ENCODE results near the gene DRD5. TPM values are rescaled to one million over a fixed set of nuclear protein-coding genes. Genes with fewer than 3 reads are reported as not detected.
"Not testable (repeated sequence)": the region's sequence is repeated elsewhere in the genome, so short reads cannot be mapped to it uniquely, and the experiment has no call there.

Gene DRD5
- total RNA-seq, 1 donor from 2014 or later: not detected

DNA sequence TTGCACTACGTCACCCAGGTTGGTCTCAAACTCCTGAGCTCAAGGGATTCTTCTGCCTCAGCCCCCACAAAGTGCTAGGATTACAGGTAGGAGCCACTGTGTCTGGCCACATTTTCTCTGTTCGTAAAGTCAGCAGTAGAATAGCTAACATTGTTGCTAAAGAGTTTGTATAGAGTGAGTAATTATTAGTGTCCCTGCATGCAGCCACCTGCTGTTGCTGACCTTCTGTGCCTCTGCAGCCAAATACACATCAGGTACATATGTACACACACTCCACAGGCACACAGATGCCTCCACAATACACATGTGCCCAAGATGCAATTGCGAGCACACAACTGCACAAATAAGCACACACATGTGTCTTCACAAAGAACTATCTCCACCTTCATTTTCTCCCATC, 10.9 kb downstream of the DRD5 start:
- no peak overlapping the region for H3K4me3 Mint-ChIP-seq
- Histone ChIP-seq H3K4me1 (no peaks in the 10 kb centered on the region), H3K9ac (no peak overlapping the region), H3K79me2 (ENCODE audit: low read depth) (no peaks in the 10 kb centered on the region), H3K9me3 (ENCODE audit: low read depth) (no peaks in the 10 kb centered on the region), H3K4me3 (no peak overlapping the region), H3K27ac (no peak overlapping the region), H3K27me3 (peaks cover 9% of the 10 kb centered on the region), H3K4me2 (no peak overlapping the region), H3F3A (ENCODE audit: low read depth) (no peaks in the 10 kb centered on the region), H4K20me1 (ENCODE audit: low read depth) (no peaks in the 10 kb centered on the region), H2AFZ (replicated peaks) (no peak overlapping the region), H3K36me3 (no peaks in the 10 kb centered on the region)
- TF ChIP-seq EZH2phosphoT487 (IDR thresholded peaks at IDR 0.05): no peak
- TF ChIP-seq, protein P1, sequence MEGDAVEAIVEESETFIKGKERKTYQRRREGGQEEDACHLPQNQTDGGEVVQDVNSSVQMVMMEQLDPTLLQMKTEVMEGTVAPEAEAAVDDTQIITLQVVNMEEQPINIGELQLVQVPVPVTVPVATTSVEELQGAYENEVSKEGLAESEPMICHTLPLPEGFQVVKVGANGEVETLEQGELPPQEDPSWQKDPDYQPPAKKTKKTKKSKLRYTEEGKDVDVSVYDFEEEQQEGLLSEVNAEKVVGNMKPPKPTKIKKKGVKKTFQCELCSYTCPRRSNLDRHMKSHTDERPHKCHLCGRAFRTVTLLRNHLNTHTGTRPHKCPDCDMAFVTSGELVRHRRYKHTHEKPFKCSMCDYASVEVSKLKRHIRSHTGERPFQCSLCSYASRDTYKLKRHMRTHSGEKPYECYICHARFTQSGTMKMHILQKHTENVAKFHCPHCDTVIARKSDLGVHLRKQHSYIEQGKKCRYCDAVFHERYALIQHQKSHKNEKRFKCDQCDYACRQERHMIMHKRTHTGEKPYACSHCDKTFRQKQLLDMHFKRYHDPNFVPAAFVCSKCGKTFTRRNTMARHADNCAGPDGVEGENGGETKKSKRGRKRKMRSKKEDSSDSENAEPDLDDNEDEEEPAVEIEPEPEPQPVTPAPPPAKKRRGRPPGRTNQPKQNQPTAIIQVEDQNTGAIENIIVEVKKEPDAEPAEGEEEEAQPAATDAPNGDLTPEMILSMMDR (IDR thresholded peaks at IDR 0.05): no peak
- TF ChIP-seq EZH2 (IDR thresholded peaks at IDR 0.05): no peak
- no peaks in the 10 kb centered on the region for H3K27me3 Mint-ChIP-seq (ENCODE audit: insufficient read depth, low read depth)
- no peak overlapping the region for H3K27ac Mint-ChIP-seq
- H3K36me3 Mint-ChIP-seq: no peaks in the 10 kb centered on the region
- no peaks in the 10 kb centered on the region for H3K4me1 Mint-ChIP-seq
- DNase-seq (ENCODE audit: low spot score): no peak
- H3K9me3 Mint-ChIP-seq: peaks cover 2% of the 10 kb centered on the region

DNA sequence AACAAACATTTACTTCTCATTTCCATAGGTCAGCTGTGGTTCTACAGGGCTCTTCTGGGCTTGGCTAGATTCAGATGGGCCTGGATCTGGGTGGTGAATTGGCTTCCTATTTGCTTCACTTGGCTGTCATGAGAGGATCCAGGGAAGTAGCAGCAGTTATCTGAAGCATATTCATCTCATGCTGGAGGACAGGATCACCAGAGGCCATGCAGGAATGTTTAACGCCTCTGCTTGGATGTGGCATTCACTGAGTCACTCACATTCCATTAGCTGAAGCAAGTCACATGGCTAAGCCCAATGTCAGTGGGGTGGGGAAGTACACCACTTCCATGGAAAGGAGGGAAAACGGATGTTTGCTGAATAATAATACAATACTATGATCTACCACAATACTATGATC, 15.2 kb downstream of the DRD5 start:
- H3K4me2 ChIP-seq; H2AFZ ChIP-seq (replicated peaks); H3K4me3 Mint-ChIP-seq; H3K79me2 ChIP-seq (ENCODE audit: low read depth); H4K20me1 ChIP-seq (ENCODE audit: low read depth); DNase-seq (ENCODE audit: low spot score); H3K9me3 ChIP-seq (ENCODE audit: low read depth); H3K27ac Mint-ChIP-seq; H3K36me3 ChIP-seq; H3K27me3 ChIP-seq; H3K4me1 ChIP-seq; H3K4me1 Mint-ChIP-seq; H3K27ac ChIP-seq; H3K36me3 Mint-ChIP-seq; H3K4me3 ChIP-seq; H3F3A ChIP-seq (ENCODE audit: low read depth); H3K27me3 Mint-ChIP-seq (ENCODE audit: insufficient read depth, low read depth); H3K9me3 Mint-ChIP-seq; H3K9ac ChIP-seq: not testable (repeated sequence)

DNA sequence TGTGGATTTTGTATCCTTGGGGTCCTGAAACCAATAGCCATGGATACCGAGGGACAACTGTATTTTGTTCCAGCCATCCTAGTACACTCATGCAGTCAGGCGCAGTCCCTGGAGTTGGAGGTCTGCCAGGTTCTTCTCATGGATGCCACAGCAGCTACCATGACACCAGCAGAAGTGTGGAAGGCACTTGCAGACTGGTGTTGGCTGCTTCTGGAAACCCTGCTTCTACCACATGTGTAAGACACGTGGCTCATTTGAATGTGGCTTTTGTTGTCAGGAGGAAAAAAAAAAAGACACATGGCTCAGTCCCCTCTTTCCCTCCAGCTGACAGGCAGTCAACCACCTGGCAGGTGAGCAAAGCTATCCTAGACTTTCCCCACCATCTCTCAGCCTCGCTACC, 19.4 kb downstream of the DRD5 start:
- H3F3A ChIP-seq (ENCODE audit: low read depth): no peaks in the 10 kb centered on the region
- peaks cover 6% of the 10 kb centered on the region for H3K27me3 Mint-ChIP-seq (ENCODE audit: insufficient read depth, low read depth)
- H3K4me3 Mint-ChIP-seq: no peak overlapping the region
- TF ChIP-seq, protein P1 (IDR thresholded peaks at IDR 0.05): no peak
- TF ChIP-seq EZH2 (IDR thresholded peaks at IDR 0.05): no peak
- TF ChIP-seq EZH2phosphoT487 (IDR thresholded peaks at IDR 0.05): no peak
- no peak overlapping the region for H3K4me2 ChIP-seq
- no peaks in the 10 kb centered on the region for H3K9me3 ChIP-seq (ENCODE audit: low read depth)
- H4K20me1 ChIP-seq (ENCODE audit: low read depth): no peaks in the 10 kb centered on the region
- no peaks in the 10 kb centered on the region for H3K36me3 ChIP-seq
- H3K27me3 ChIP-seq: no peaks in the 10 kb centered on the region
- H2AFZ ChIP-seq (replicated peaks): no peak overlapping the region
- H3K27ac Mint-ChIP-seq: no peak overlapping the region
- no peaks in the 10 kb centered on the region for H3K79me2 ChIP-seq (ENCODE audit: low read depth)
- H3K4me1 ChIP-seq: peaks cover 5% of the 10 kb centered on the region
- peaks cover 6% of the 10 kb centered on the region for H3K4me1 Mint-ChIP-seq
- H3K4me3 ChIP-seq: no peak overlapping the region
- H3K9ac ChIP-seq: no peak overlapping the region
- DNase-seq (ENCODE audit: low spot score): no peak
- H3K9me3 Mint-ChIP-seq: peaks cover 2% of the 10 kb centered on the region
- H3K27ac ChIP-seq: no peak overlapping the region
- H3K36me3 Mint-ChIP-seq: peaks cover 1% of the 10 kb centered on the region

DNA sequence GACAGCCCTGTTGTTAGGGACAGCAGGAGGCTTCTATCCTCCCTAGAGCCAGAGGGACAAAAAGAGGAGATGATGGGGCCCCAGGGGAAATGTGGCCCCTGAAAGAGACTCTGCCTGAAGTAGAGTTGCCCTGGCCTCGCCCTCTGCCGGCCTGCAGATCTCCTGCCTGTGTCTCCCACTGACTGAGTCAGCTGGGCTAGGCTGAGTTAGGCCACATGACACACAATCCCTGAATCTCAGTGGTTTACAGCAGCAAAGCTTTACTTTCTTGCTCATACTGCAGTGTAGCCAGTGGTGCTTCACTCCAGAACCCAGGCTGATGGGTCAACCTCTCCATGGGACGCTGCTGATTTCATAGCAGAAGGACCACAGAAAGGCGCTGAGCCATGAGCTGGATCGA, 23.5 kb downstream of the DRD5 start:
- H3K9ac ChIP-seq: no peak overlapping the region
- H3K4me2 ChIP-seq: no peak overlapping the region
- H3K27ac ChIP-seq: no peak overlapping the region
- no peaks in the 10 kb centered on the region for H3K79me2 ChIP-seq (ENCODE audit: low read depth)
- H4K20me1 ChIP-seq (ENCODE audit: low read depth): no peaks in the 10 kb centered on the region
- Mint-ChIP-seq H3K27me3 (ENCODE audit: insufficient read depth, low read depth) (peaks cover 13% of the 10 kb centered on the region), H3K36me3 (peaks cover 1% of the 10 kb centered on the region), H3K4me3 (no peak overlapping the region), H3K9me3 (no peaks in the 10 kb centered on the region), H3K27ac (no peak overlapping the region), H3K4me1 (peaks cover 6% of the 10 kb centered on the region)
- TF ChIP-seq, protein P1 (IDR thresholded peaks at IDR 0.05): no peak
- H3K36me3 ChIP-seq: no peaks in the 10 kb centered on the region
- DNase-seq (ENCODE audit: low spot score): no peak
- no peaks in the 10 kb centered on the region for H3K27me3 ChIP-seq
- H3K9me3 ChIP-seq (ENCODE audit: low read depth): no peaks in the 10 kb centered on the region
- no peak overlapping the region for H3K4me3 ChIP-seq
- H3F3A ChIP-seq (ENCODE audit: low read depth): no peaks in the 10 kb centered on the region
- peaks cover 5% of the 10 kb centered on the region for H3K4me1 ChIP-seq
- H2AFZ ChIP-seq (replicated peaks): peak overlapping the region; percentile 61

Measured in neural progenitor cell (in vitro differentiated cells).